ENCODE data around the gene PMM2.

PMM2 gene

GRCh38 chr16:8806272-8806983 lies 8.8 kb downstream of the PMM2 start:
- no peak for TF ChIP-seq CTCF (IDR thresholded peaks at IDR 0.05; ENCODE audit: control insufficient read depth, extremely low read depth, insufficient read depth)
- no peak overlapping the region for H3K4me3 ChIP-seq (ENCODE audit: low read depth, low read length)
- DNase-seq (ENCODE audit: low read depth) = no peak

- TF ChIP-seq CTCF (IDR thresholded peaks at IDR 0.05; ENCODE audit: control insufficient read depth, extremely low read depth, insufficient read depth) = no peak
- no peak for DNase-seq (ENCODE audit: low read depth)
- no peak overlapping the region for H3K4me3 ChIP-seq (ENCODE audit: low read depth, low read length)
Observed at GRCh38 chr16:8807189-8807588, 9.6 kb downstream of the PMM2 start.

DNA sequence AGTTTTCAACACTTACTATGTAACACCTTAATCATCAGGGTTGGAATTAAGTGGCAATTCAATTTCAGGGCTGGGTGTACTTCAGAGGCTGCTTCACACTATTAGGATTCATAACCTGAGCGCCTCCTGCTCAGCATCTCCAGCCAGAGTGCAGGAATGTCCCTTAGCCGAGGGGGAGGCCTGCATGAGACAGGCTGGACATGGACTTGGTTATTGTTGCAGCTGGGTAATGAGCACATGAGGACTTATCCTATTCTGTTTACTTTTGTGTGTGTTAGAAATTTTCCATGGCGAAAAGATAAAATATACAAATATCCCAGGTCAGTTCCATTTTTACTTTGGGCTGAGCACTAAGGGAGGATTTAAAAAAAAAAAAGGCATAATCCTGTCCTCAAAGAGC lies 10.4 kb downstream of the PMM2 start:
- TF ChIP-seq CTCF (IDR thresholded peaks at IDR 0.05; ENCODE audit: control insufficient read depth, extremely low read depth, insufficient read depth) = no peak
- no peak for DNase-seq (ENCODE audit: low read depth)
- H3K4me3 ChIP-seq (ENCODE audit: low read depth, low read length) = no peak overlapping the region

- no peak for TF ChIP-seq CTCF (IDR thresholded peaks at IDR 0.05; ENCODE audit: control insufficient read depth, extremely low read depth, insufficient read depth)
- no peak overlapping the region for H3K4me3 ChIP-seq (ENCODE audit: low read depth, low read length)
- no peak for DNase-seq (ENCODE audit: low read depth)
Observed at GRCh38 chr16:8808613-8809353, 11.1 kb downstream of the PMM2 start.

- TF ChIP-seq CTCF (IDR thresholded peaks at IDR 0.05; ENCODE audit: control insufficient read depth, extremely low read depth, insufficient read depth) = no peak
- DNase-seq (ENCODE audit: low read depth) = no peak
- no peak overlapping the region for H3K4me3 ChIP-seq (ENCODE audit: low read depth, low read length)
Observed at GRCh38 chr16:8812162-8812843, 14.7 kb downstream of the PMM2 start.

DNA sequence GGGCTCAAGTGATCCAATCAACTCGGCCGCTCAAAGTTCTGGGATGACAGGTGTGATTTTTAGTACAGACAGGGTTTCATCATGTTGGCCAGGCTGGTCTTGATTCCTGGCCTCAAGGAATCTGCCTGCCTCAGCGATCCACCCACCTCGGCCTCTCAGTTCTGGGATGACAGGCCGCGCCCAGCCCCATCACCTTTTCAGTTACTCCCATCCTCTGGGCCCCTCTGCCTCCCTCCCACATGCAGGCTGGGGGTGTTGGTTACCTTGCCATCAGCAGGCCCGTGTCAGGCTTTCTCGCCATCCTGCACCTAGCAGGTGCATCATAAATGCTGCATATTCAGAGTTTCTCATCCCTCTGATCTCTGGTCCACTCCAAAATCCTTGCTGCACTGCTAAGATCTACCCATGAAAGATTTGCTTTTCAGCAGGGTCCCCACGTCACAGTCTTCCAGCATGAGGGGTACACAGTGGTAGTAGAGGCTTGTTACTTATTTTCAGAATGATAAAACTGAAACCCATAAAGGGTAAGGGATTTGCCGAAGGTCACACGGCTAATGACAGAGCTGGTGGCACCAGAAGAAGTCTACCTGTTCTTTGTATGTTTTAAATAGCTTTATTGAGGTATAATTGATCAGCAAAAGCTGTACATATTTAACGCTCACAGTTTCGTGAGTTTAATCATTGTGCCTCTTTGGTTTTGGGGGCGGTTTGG lies 16.6 kb downstream of the PMM2 start:
- no peak for TF ChIP-seq CTCF (IDR thresholded peaks at IDR 0.05; ENCODE audit: control insufficient read depth, extremely low read depth, insufficient read depth)
- no peak for DNase-seq (ENCODE audit: low read depth)
- no peak overlapping the region for H3K4me3 ChIP-seq (ENCODE audit: low read depth, low read length)

Measured in LNCaP clone FGC (cell line).